Lung (tissue), 12 donors: ENCODE measurements around the gene GNAZ. TPM values are rescaled to one million over a fixed set of nuclear protein-coding genes. Genes with fewer than 3 reads are reported as not detected.
A peak's percentile ranks its signal among the peaks of the same experiment; 100 is the strongest.

Experiments
- ATAC-seq: fragments of 200-7000 bp; cut with Tn5 transposase; one replicate; pipeline ENCODE4 v1.9.1; 2020; ENCODE audit warnings: moderate number of reproducible peaks; ENCODE audit not compliant: insufficient read depth, low FRiP score
- DNase-seq, 3 donors: peaks; one replicate each; pipeline ENCODE4 v3.0.0-alpha.2; 2013 to 2017
- H3K27ac ChIP-seq, 2 donors: one replicate each; pipeline ENCODE4 v1.5.1; 2013; ENCODE audit warnings: mild to moderate bottlenecking in 2 of 2, moderate library complexity in 2 of 2, control low read depth in 1 of 2, inconsistent platforms in 1 of 2, low read depth in 1 of 2, low read length in 1 of 2
- H3K27me3 ChIP-seq, 3 donors: one replicate each; pipeline ENCODE4 v1.5.1; 2013; ENCODE audit warnings: low read length in 2 of 3; ENCODE audit not compliant: control insufficient read depth in 3 of 3, insufficient read depth in 3 of 3
- H3K36me3 ChIP-seq, 4 donors: one replicate each; pipeline ENCODE4 v1.5.1; 2013; ENCODE audit warnings: low read length in 4 of 4, mild to moderate bottlenecking in 1 of 4, moderate library complexity in 1 of 4; ENCODE audit not compliant: control insufficient read depth in 4 of 4, insufficient read depth in 4 of 4
- H3K4me1 ChIP-seq, 5 donors: one replicate each; pipeline ENCODE4 v1.5.1; 2013; ENCODE audit warnings: low read length in 5 of 5, mild to moderate bottlenecking in 2 of 5, moderate library complexity in 1 of 5; ENCODE audit not compliant: control insufficient read depth in 5 of 5, insufficient read depth in 5 of 5
- H3K4me3 ChIP-seq: one replicate; pipeline ENCODE4 v1.5.1; 2013; ENCODE audit warnings: mild to moderate bottlenecking, control low read depth, moderate library complexity
- H3K9ac ChIP-seq, 2 donors: one replicate each; pipeline ENCODE4 v1.5.1; 2013; ENCODE audit warnings: low read length in 2 of 2, control low read depth in 1 of 2; ENCODE audit not compliant: insufficient read depth in 1 of 2
- H3K9me3 ChIP-seq, 4 donors: one replicate each; pipeline ENCODE4 v1.5.1; 2013; ENCODE audit warnings: low read length in 3 of 4, mild to moderate bottlenecking in 1 of 4, moderate library complexity in 1 of 4; ENCODE audit not compliant: control insufficient read depth in 4 of 4, insufficient read depth in 3 of 4
- WGBS, 2 donors: extraction: QIAGEN DNeasy Blood & Tissue Kit; methylation state at CpG; one replicate each; pipeline ENCODE4 v1.1.7; 2013; 5-methylcytosine and 5-hydroxymethylcytosine counted together
- polyA plus RNA-seq, 2 donors: library from polyadenylated mRNA; stranded (reverse); fragments of 200-250 nt; gene quantifications; one replicate each; pipeline ENCODE4 v1.2.1, GENCODE V29; 2013
- total RNA-seq, 2 donors: library from RNA; depleted of rRNA in 1 of 2; stranded (reverse); fragments of >200 nt in 1 of 2; gene quantifications; one replicate each; pipeline ENCODE4 v1.2.1, GENCODE V29; 2014 to 2021
- TF ChIP-seq, protein P1 (sequence below): IDR thresholded peaks from 2 replicates; pipeline ENCODE4 v1.5.1; 2012; ENCODE audit warnings: mild to moderate bottlenecking; ENCODE audit errors: control extremely low read depth, extremely low read depth
- donor health status: control.
- donor health status: control.
- donor health status: Bipolar disorder and iron deficiency.
- donor health status: healthy.
- donor health status: DM: yes; HTN: yes; CAD: no.

Gene GNAZ
- total and polyA plus RNA-seq, 4 donors: 0.77 to 5.0 (median 2.3) TPM

- 96 to 99% methylated on average over 45 of the region's 45 CpGs for WGBS, 2 donors
- DNase-seq: no peak
- peaks cover 0 to 11% (median 0%) of the 10 kb centered on the region in 5 donors for H3K4me1 ChIP-seq
Observed at GRCh38 chr22:23095733-23096342, 25.5 kb downstream of the GNAZ start.

DNA sequence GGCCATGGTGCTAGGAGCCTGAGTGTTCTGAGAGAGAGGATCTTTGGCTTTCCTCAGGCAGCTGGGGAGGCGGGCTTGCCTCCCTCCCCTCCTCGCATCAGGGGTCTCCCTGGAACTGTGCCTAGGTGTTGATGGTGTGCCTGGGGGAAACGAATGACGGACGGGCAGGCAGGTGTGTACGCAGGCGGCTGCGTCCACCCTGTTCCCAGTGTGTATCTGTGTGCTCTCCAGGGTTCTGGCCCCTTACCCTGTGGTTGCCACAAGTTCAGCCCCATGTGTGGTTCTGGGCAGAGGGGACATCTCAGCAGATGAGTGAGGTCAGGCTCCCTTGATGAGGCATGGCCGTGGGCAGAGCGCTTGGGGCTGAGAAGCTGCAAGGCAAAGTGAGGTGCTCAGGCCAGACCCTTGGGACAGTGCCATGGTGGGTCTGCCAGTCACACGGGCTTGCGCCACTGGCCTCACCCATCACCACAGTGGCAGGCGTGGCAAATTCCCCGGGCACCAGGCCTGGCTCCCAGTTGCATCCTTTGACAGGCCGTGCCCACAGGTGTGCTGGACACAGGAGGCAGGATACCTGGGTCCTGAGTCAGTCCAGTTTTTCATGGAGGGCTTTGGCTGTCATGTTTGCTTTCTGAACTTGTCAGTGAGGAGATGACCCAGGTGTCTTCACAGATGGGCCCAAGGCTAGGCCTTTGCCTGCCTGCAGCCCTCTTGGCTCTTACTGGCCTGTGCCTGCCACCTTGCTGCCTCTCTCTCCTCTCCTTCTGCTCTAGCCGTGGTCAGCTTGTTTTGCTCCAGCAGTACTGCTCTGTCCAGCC lies 27.3 kb downstream of the GNAZ start:
- Histone ChIP-seq H3K27me3 (no peaks in the 10 kb centered on the region), H3K9me3 (no peaks in the 10 kb centered on the region), H3K4me3 (no peak overlapping the region), H3K4me1 (peaks cover 0 to 11% (median 0%) of the 10 kb centered on the region in 5 donors), H3K36me3 (no peaks in the 10 kb centered on the region), H3K27ac (no peak overlapping the region), H3K9ac (no peak overlapping the region)
- WGBS, 2 donors: 92 to 97% methylated on average over 16 of the region's 16 CpGs
- DNase-seq (no peak), ATAC-seq (no peak)
- TF ChIP-seq, protein P1, sequence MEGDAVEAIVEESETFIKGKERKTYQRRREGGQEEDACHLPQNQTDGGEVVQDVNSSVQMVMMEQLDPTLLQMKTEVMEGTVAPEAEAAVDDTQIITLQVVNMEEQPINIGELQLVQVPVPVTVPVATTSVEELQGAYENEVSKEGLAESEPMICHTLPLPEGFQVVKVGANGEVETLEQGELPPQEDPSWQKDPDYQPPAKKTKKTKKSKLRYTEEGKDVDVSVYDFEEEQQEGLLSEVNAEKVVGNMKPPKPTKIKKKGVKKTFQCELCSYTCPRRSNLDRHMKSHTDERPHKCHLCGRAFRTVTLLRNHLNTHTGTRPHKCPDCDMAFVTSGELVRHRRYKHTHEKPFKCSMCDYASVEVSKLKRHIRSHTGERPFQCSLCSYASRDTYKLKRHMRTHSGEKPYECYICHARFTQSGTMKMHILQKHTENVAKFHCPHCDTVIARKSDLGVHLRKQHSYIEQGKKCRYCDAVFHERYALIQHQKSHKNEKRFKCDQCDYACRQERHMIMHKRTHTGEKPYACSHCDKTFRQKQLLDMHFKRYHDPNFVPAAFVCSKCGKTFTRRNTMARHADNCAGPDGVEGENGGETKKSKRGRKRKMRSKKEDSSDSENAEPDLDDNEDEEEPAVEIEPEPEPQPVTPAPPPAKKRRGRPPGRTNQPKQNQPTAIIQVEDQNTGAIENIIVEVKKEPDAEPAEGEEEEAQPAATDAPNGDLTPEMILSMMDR: no peak

More at GRCh38 chr22:23095733-23096342, 25.5 kb downstream of the GNAZ start:
- TF ChIP-seq, protein P1: no peak
- no peak for ATAC-seq
- no peak overlapping the region for H3K9ac ChIP-seq
- no peak overlapping the region for H3K4me3 ChIP-seq
- no peaks in the 10 kb centered on the region for H3K27me3 ChIP-seq
- H3K9me3 ChIP-seq: peaks cover 0 to 4% (median 0%) of the 10 kb centered on the region in 4 donors
- H3K27ac ChIP-seq: no peak overlapping the region
- H3K36me3 ChIP-seq: no peaks in the 10 kb centered on the region

- TF ChIP-seq, protein P1: no peak
- Histone ChIP-seq H3K9ac (no peak overlapping the region), H3K27me3 (no peaks in the 10 kb centered on the region), H3K4me1 (peaks cover 0 to 11% (median 2%) of the 10 kb centered on the region in 5 donors), H3K27ac (peak overlapping the region in 1 of 2 donors; percentile 8), H3K4me3 (no peak overlapping the region), H3K36me3 (no peaks in the 10 kb centered on the region), H3K9me3 (no peaks in the 10 kb centered on the region)
- DNase-seq: no peak
- no peak for ATAC-seq
- WGBS, 2 donors: 83% methylated on average over 5 of the region's 5 CpGs
Observed at GRCh38 chr22:23098230-23098705, 27.9 kb downstream of the GNAZ start.
